Panc1 (cell line): ENCODE measurements around the gene FGF2.

Experiments used
- CTCF ChIP-seq: fragments of 450-650 bp; IDR thresholded peaks from 2 replicates; pipeline ENCODE4 v1.5.1; 2017; ENCODE audit warnings: mild to moderate bottlenecking
- TCF7L2 ChIP-seq: IDR thresholded peaks from 2 replicates; pipeline ENCODE4 v1.6.1; 2011; ENCODE audit warnings: mild to moderate bottlenecking, low read depth, low read length, inconsistent platforms

- TF ChIP-seq CTCF (no peak), TCF7L2 (no peak)
Observed at GRCh38 chr4:122932763-122933162, 106.1 kb downstream of the FGF2 start.
